IMR-90 (cell line): ENCODE data around the gene PIGA. TPM values are rescaled to one million over a fixed set of nuclear protein-coding genes. Genes with fewer than 3 reads are reported as not detected.

Experiments used
- ATAC-seq: fragments of 200-7000 bp; cut with Tn5 transposase; 2 replicates; pipeline ENCODE4 v1.9.1; 2020; ENCODE audit warnings: low read depth, mild to moderate bottlenecking, moderate library complexity
- BruUV-seq: library from RNA; stranded (reverse); fragments of 400-500 nt; replicated peaks from 2 replicates; lab custom pipeline; 2021; lab: Mats Ljungman, UMichigan
- CTCF ChIA-PET: fragments of 300-600 bp; formaldehyde crosslinking; extraction: SDS; loops from one replicate; lab custom pipeline; 2021; ENCODE audit warnings: antibody characterized with exemption; lab: Yijun Ruan, JAX
- POLR2A ChIA-PET: fragments of 300-600 bp; sonication (Branson Sonifier 250); formaldehyde crosslinking; loops from one replicate; lab custom pipeline; 2022; ENCODE audit warnings: antibody characterized with exemption; ENCODE audit not compliant: unreplicated experiment; lab: Charles Lee
- DNase-seq: peaks from one replicate; pipeline ENCODE4 v3.0.0; 2013
- H2AFZ ChIP-seq: replicated peaks from 2 replicates; pipeline ENCODE3; 2013; ENCODE audit warnings: low read length, mild to moderate bottlenecking; ENCODE audit not compliant: poor library complexity
- H2AK5ac ChIP-seq: 2 replicates; pipeline ENCODE4 v1.6.1; 2013; ENCODE audit warnings: low read depth, low read length, inconsistent platforms
- H2AK9ac ChIP-seq: replicated peaks from 2 replicates; pipeline ENCODE3; 2013; ENCODE audit warnings: mild to moderate bottlenecking, low read depth, low read length, moderate library complexity; ENCODE audit not compliant: poor library complexity
- H2BK120ac ChIP-seq: 2 replicates; pipeline ENCODE4 v1.6.1; 2013; ENCODE audit warnings: low read depth, low read length, inconsistent platforms
- H2BK15ac ChIP-seq: 3 replicates; pipeline ENCODE4 v1.6.1; 2013; ENCODE audit warnings: low read depth, low read length, inconsistent platforms
- H2BK20ac ChIP-seq: 2 replicates; pipeline ENCODE4 v1.6.1; 2013; ENCODE audit warnings: low read depth, mild to moderate bottlenecking, inconsistent platforms, low read length, moderate library complexity
- H2BK5ac ChIP-seq: 2 replicates; pipeline ENCODE4 v1.6.1; 2013; ENCODE audit warnings: mild to moderate bottlenecking, low read depth, low read length, inconsistent platforms; ENCODE audit not compliant: poor library complexity, severe bottlenecking
- H3K14ac ChIP-seq: replicated peaks from 2 replicates; pipeline ENCODE4 v1.6.1; 2013; ENCODE audit warnings: low read depth, low read length, inconsistent platforms
- H3K18ac ChIP-seq: 2 replicates; pipeline ENCODE4 v1.6.1; 2013; ENCODE audit warnings: low read depth, low read length, control low read depth
- H3K23ac ChIP-seq: 2 replicates; pipeline ENCODE4 v1.6.1; 2013; ENCODE audit warnings: low read depth, low read length, inconsistent platforms
- H3K27ac ChIP-seq: 2 replicates; pipeline ENCODE4 v1.5.1; 2013; ENCODE audit warnings: mild to moderate bottlenecking, control low read depth, low read length; ENCODE audit not compliant: insufficient read depth
- H3K27me3 ChIP-seq: 2 replicates; pipeline ENCODE4 v1.6.1; 2013; ENCODE audit warnings: low read length; ENCODE audit not compliant: control insufficient read depth, insufficient read depth
- H3K36me3 ChIP-seq: 2 replicates; pipeline ENCODE4 v1.6.1; 2013; ENCODE audit warnings: low read length, mixed read lengths; ENCODE audit not compliant: control insufficient read depth, insufficient read depth
- H3K4ac ChIP-seq: 2 replicates; pipeline ENCODE4 v1.6.1; 2013; ENCODE audit warnings: low read depth, low read length, inconsistent platforms
- H3K4me1 ChIP-seq: 2 replicates; pipeline ENCODE4 v1.6.1; 2013; ENCODE audit warnings: low read length, mixed read lengths; ENCODE audit not compliant: control insufficient read depth, insufficient read depth
- H3K4me2 ChIP-seq: 2 replicates; pipeline ENCODE4 v1.6.1; 2013; ENCODE audit warnings: low read depth, mild to moderate bottlenecking, control low read depth, low read length, moderate library complexity
- H3K4me3 ChIP-seq: 2 replicates; pipeline ENCODE4 v1.5.1; 2013; ENCODE audit warnings: low read depth, mild to moderate bottlenecking, control low read depth, low read length, moderate library complexity; ENCODE audit not compliant: insufficient read depth
- H3K56ac ChIP-seq: 2 replicates; pipeline ENCODE4 v1.6.1; 2013; ENCODE audit warnings: low read length, inconsistent platforms; ENCODE audit not compliant: insufficient read depth; ENCODE audit errors: extremely low read depth
- H3K79me1 ChIP-seq, 2 experiments: 2 replicates each; pipeline ENCODE4 v1.6.1; 2013; ENCODE audit warnings: low read length in 2 of 2, inconsistent platforms in 1 of 2, low read depth in 1 of 2
- H3K9ac ChIP-seq: 2 replicates; pipeline ENCODE4 v1.6.1; 2013; ENCODE audit warnings: low read depth, low read length, control low read depth
- H3K9me1 ChIP-seq: 2 replicates; pipeline ENCODE4 v1.6.1; 2013; ENCODE audit warnings: low read length, inconsistent platforms; ENCODE audit not compliant: insufficient read depth
- H3K9me3 ChIP-seq: 2 replicates; pipeline ENCODE4 v1.6.1; 2013; ENCODE audit warnings: low read length; ENCODE audit not compliant: control insufficient read depth, insufficient read depth
- H4K20me1 ChIP-seq: 2 replicates; pipeline ENCODE4 v1.6.1; 2013; ENCODE audit warnings: low read length, inconsistent platforms; ENCODE audit not compliant: insufficient read depth
- H4K5ac ChIP-seq: 2 replicates; pipeline ENCODE4 v1.6.1; 2013; ENCODE audit warnings: mild to moderate bottlenecking, low read depth, low read length, control low read depth
- H4K8ac ChIP-seq, 2 experiments: 2 replicates each; pipeline ENCODE4 v1.6.1; 2013; ENCODE audit warnings: low read depth in 2 of 2, low read length in 2 of 2, control low read depth in 1 of 2, inconsistent platforms in 1 of 2
- H4K91ac ChIP-seq: 2 replicates; pipeline ENCODE4 v1.6.1; 2013; ENCODE audit warnings: low read depth, low read length, inconsistent platforms; ENCODE audit not compliant: insufficient read depth
- FOS ChIP-seq: fragments of 150-350 bp; IDR thresholded peaks from 2 replicates; pipeline ENCODE4 v1.6.1; 2016; ENCODE audit warnings: low read depth, low read length
- POLR2A ChIP-seq: IDR thresholded peaks from 2 replicates; pipeline ENCODE4 v1.6.1; 2012; ENCODE audit warnings: mild to moderate bottlenecking, low read depth, low read length
- WGBS, 2 experiments: methylation state at CpG; one replicate each; pipeline versions ENCODE4 v1.1.5 to v1.1.7; 2013; ENCODE audit warnings: missing lambda C conversion rate in 2 of 2; ENCODE audit not compliant: insufficient read length in 1 of 2; ENCODE audit errors: extremely low coverage in 2 of 2; 5-methylcytosine and 5-hydroxymethylcytosine counted together
- dilution Hi-C: fragments of 300-500 bp; cut with HindIII; formaldehyde crosslinking; loops from one replicate; pipeline ENCODE4 v1.14.3; 2018; ENCODE audit warnings: low sequenced_read_pairs; ENCODE audit not compliant: unreplicated experiment
- in situ Hi-C: fragments of 300-500 bp; cut with MboI; formaldehyde crosslinking; loops from 3 replicates; pipeline ENCODE4 v1.14.3; 2019; ENCODE audit warnings: low sequenced_read_pairs, inconsistent platforms, mixed read lengths
- intact Hi-C: fragments of 100-400 bp; cut with micrococcal nuclease; formaldehyde crosslinking; loops from 2 replicates; pipeline ENCODE4 v1.10.0; 2022
- polyA plus RNA-seq, 3 experiments: library from polyadenylated mRNA; depleted of rRNA; stranded (reverse); fragments of >200 nt; gene quantifications; 2 replicates each; pipeline ENCODE4 v1.2.3, GENCODE V29; 2012; ENCODE audit warnings: low replicate concordance in 1 of 3
- total RNA-seq: library from RNA; depleted of rRNA; stranded (reverse); fragments of >200 nt; gene quantifications from 2 replicates; pipeline ENCODE4 v1.2.3, GENCODE V29; 2012

Gene PIGA
- total and polyA plus RNA-seq, 2 of the 4 experiments (the other 2 are of a cell fraction), result 3.4 to 9.1 TPM

GRCh38 chrX:15334561-15334960 lies 762 bp downstream of the PIGA start:
- Histone ChIP-seq H2BK20ac (no peak overlapping the region), H4K8ac (no peak overlapping the region), H3K9me3 (no peaks in the 10 kb centered on the region), H2BK5ac (no peak overlapping the region), H2AFZ (peak overlapping the region; percentile 86), H4K91ac (no peak overlapping the region), H3K18ac (no peak overlapping the region), H3K4me2 (peak overlapping the region; percentile 93), H2AK5ac (no peak overlapping the region), H3K36me3 (no peaks in the 10 kb centered on the region), H3K14ac (0 out of 2 replicates have a peak overlapping the region, but pooled peaks have one; percentile 52), H3K27ac (0 out of 2 replicates have a peak overlapping the region, but pooled peaks have one; percentile 29), H2BK15ac (no peak overlapping the region), H3K4me3 (peak overlapping the region; percentile 68), H3K23ac (no peak overlapping the region), H4K20me1 (no peaks in the 10 kb centered on the region), H3K9me1 (no peaks in the 10 kb centered on the region), H3K56ac (peak overlapping the region; percentile 69; the same call in 1 of the 2 replicates), H2BK120ac (no peak overlapping the region), H3K27me3 (peaks cover 4% of the 10 kb centered on the region), H3K9ac (peak overlapping the region; percentile 83), H3K4ac (no peak overlapping the region), H4K5ac (no peak overlapping the region), H3K79me1 (peaks cover 0 to 3% of the 10 kb centered on the region in 2 experiments; a peak in 1 of 4 replicates), H2AK9ac (peak overlapping the region; percentile 58), H3K4me1 (no peaks in the 10 kb centered on the region)
- DNase-seq (peak; percentile 23), ATAC-seq (no peak)
- CTCF ChIA-PET, result no interaction called here
- intact Hi-C loops, result no loop called here
- TF ChIP-seq POLR2A, result peak; percentile 36; the same call in 1 of the 2 replicates
- no peak for TF ChIP-seq FOS
- POLR2A ChIA-PET, result no interaction called here
- in situ Hi-C loops, result no loop called here
- no CpG with 5 or more reads among the region's 7 CpGs for WGBS, 2 experiments
- dilution Hi-C loops, result no loop called here
- BruUV-seq, result TSS peak; percentile 45
